HG03025 (cell line): ENCODE data around the gene TMPRSS3.
"Not testable (repeated sequence)": the region's sequence is repeated elsewhere in the genome, so short reads cannot be mapped to it uniquely, and the experiment has no call there.

Source experiments
- ATAC-seq: cut with Tn5 transposase; IDR thresholded peaks from one replicate; pipeline ENCODE4 v1.9.1; 2021; ENCODE audit warnings: mild to moderate bottlenecking, moderate library complexity; ENCODE audit not compliant: unreplicated experiment, low FRiP score

Gene TMPRSS3

GRCh38 chr21:42411197-42411869 is 15.5 kb upstream of the TMPRSS3 start:
- ATAC-seq, result no peak

- ATAC-seq, result no peak
Observed at GRCh38 chr21:42409366-42409765, 13.5 kb upstream of the TMPRSS3 start.

GRCh38 chr21:42408718-42409117 is 12.9 kb upstream of the TMPRSS3 start:
- ATAC-seq, result not testable (repeated sequence)

- ATAC-seq, result no peak
Observed at GRCh38 chr21:42407476-42407875, 11.6 kb upstream of the TMPRSS3 start.

GRCh38 chr21:42406866-42407265 is 11.0 kb upstream of the TMPRSS3 start:
- no peak for ATAC-seq

GRCh38 chr21:42406201-42406621 is 10.4 kb upstream of the TMPRSS3 start:
- no peak for ATAC-seq

GRCh38 chr21:42405064-42406013 is 9.5 kb upstream of the TMPRSS3 start:
- ATAC-seq, result no peak

GRCh38 chr21:42404539-42404938 is 8.7 kb upstream of the TMPRSS3 start:
- ATAC-seq, result no peak

- ATAC-seq, result no peak
Observed at GRCh38 chr21:42403611-42404231, 7.9 kb upstream of the TMPRSS3 start, which contains the start of gene UBASH3A. UBASH3A (plus strand) TSS chr21:42403902; CDS start chr21:42403946, 44 bp downstream.

- ATAC-seq, result no peak
Observed at GRCh38 chr21:42401820-42402251, 6.0 kb upstream of the TMPRSS3 start.

- ATAC-seq, result no peak
Observed at GRCh38 chr21:42401154-42401553, 5.3 kb upstream of the TMPRSS3 start.

- ATAC-seq, result no peak
Observed at GRCh38 chr21:42400525-42400924, 4.7 kb upstream of the TMPRSS3 start.

- no peak for ATAC-seq
Observed at GRCh38 chr21:42398436-42399028, 2.7 kb upstream of the TMPRSS3 start.

- ATAC-seq, result no peak
Observed at GRCh38 chr21:42397746-42398394, 2.0 kb upstream of the TMPRSS3 start.

GRCh38 chr21:42396799-42397745 is 1.2 kb upstream of the TMPRSS3 start:
- no peak for ATAC-seq

GRCh38 chr21:42395302-42395701 is 550 bp downstream of the TMPRSS3 start:
- ATAC-seq, result no peak

- no peak for ATAC-seq
Observed at GRCh38 chr21:42393443-42393950, 2.4 kb downstream of the TMPRSS3 start.

- ATAC-seq, result no peak
Observed at GRCh38 chr21:42392731-42393442, 3.0 kb downstream of the TMPRSS3 start.
